ENCODE measurements around the gene STXBP3.

The STXBP3 gene

GRCh38 chr1:108845446-108845845, 99.0 kb downstream of the STXBP3 start:
- no peak for DNase-seq

GRCh38 chr1:108845991-108846390, 99.5 kb downstream of the STXBP3 start:
- DNase-seq, result no peak

DNA sequence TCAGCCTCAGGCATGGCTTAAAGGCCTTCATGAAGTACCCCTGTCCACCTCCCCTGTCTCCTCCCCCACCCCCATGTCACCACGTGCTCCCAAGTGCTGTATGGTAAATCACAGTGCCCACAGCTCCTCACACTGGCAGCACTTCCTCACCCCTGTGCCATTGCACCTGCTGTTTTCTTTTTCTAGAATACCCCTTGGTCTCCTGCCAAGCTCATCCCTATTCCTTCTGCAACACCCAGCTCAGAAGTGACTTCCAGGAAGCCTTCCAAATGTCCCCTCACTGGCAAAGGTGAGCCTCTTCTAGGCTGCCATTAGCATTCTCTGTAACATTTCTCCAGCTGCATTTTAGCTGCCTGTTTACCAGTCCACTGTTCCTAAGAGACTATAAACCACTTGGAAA, 101.0 kb downstream of the STXBP3 start:
- DNase-seq, result no peak

GRCh38 chr1:108848806-108849205, 102.3 kb downstream of the STXBP3 start:
- no peak for DNase-seq

DNA sequence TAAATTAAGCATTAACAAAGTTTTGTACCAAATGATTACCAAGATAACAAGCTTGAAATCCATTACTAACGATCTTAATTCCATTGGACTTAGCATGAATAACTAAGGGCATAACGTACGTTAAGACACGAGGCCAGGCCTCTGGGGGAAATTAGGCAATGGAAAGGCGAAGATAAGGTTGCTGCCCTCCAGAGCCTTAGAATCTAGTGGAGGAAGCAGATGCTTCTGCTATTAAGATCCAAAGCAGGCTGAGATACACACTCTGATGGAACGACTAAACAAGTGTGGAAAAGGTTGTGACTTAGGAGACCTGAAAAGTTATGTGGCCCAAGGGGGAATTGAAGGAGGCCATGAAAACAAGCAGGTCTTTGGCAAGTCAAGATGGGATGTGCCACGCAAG, 104.5 kb downstream of the STXBP3 start:
- DNase-seq, result no peak

- no peak for DNase-seq
Observed at GRCh38 chr1:108851567-108851966, 105.1 kb downstream of the STXBP3 start.

- no peak for DNase-seq
Observed at GRCh38 chr1:108852221-108852975, 105.9 kb downstream of the STXBP3 start.

- no peak for DNase-seq
Observed at GRCh38 chr1:108854221-108855019, 107.9 kb downstream of the STXBP3 start.

DNA sequence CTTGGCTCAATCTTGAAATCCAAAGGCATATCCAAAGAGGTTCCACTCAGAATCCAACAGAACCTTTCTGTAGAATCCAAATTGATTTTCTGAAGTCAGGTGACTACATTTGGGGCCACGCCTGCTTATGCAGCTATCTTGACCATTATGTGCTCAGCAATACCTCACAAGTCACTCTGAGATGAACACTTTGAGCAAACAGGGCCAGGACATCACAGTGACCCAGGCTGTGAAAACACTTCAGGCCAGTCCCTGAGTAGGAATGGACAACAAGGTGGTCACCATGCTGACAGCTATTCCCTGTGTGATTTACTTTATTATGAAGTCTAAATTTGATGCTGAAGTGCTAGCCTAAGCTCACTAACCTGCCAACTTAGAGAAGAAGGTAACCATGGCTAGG, 110.5 kb downstream of the STXBP3 start, which contains the start of gene AKNAD1:
AKNAD1 (minus strand) TSS at position 101 of the 400 bp plus-strand sequence. CDS start 4,430 bp downstream, outside the sequence.
- DNase-seq, result no peak

DNA sequence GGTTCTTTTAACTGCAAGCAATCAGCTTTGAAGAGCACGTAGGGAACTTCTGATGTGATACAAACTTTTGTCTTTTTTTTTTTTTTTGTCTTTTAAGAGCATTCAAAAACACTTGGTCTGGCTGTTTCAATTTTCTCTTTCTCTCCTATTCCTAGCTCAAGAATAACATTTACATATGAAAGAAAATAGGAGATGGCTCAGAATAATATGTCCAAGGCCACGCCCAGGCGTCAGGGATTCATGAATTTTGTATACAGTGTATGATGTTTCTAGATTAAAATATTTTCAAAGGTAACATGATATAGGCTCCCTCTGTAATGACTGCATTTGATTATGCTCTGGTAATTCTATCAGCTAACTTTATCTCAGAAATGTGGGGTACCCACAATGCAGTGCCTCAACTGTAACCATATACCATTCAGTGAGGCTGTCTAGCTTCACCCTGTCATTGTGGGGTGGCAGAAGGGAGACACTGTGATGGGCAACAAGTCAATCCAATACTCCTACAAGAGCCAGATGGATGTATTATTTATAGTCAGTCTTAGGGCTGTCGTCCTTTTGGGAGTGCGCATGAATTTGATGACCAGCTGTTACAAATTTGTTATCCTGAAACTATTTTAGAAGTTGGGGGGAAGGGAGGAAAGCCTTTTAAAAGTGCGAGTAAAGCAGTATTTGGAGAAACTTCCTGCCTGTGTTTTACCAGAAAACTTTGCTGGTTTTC, 111.9 kb downstream of the STXBP3 start:
- DNase-seq, result no peak

Measured in CD4-positive, alpha-beta T cell treated with Interleukin-6 for 4 hours (primary cell).